Peyer's patch (tissue), 4 donors: ENCODE data around the gene LRP3.

Source experiments
- POLR2A ChIP-seq, 2 donors: fragments of 450-650 bp; IDR thresholded peaks; one replicate each; pipeline ENCODE4 v1.5.1; 2017; ENCODE audit warnings: antibody characterized with exemption in 2 of 2, mild to moderate bottlenecking in 2 of 2, moderate library complexity in 2 of 2
- TF ChIP-seq, protein P1 (sequence below), 6 experiments: fragments of 450-650 bp in 4 of 6; fragments of 200-600 bp in 2 of 6; sonication (generic) in 1 of 6; IDR thresholded peaks; one replicate each; pipeline ENCODE4 v1.5.1; 2017 to 2019; ENCODE audit warnings: antibody characterized with exemption in 6 of 6, mild to moderate bottlenecking in 3 of 6, moderate library complexity in 1 of 6

DNA sequence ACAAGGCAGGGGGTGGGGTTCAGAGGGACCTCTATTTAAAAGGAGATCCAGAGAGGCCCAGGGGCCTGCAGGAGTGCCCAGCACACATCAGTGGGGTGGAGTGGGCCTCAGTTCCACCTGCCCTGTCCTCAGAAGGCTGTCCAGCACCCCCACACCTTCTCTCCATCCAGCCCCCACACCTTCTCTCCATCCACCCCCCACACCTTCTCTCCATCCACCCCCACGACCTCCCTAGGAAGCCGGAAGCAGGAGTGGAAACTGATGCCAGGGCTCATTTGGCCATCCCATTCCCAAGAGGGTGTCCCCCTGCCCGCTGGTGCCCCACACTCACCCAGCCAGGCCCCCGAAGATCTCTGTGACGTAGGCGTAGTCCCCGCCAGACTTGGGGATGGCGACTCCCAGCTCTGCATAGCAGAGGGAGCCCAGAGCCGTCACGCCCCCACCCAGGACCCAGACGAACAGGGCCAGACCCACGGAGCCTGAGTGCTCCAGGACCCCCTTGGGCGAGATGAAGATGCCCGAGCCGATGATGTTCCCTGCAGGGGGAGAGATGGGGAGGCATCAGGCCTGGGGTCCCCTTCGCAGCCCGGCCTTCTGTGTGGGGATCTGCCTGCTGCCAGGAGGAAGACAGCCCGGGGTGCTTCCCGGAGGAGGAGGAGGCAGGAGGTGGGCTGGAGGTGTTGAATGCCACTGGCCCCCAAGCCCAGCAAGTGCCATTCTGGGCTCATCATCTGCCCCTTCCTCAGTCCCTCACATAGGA, 21.5 kb downstream of the LRP3 start:
- TF ChIP-seq, protein P1, sequence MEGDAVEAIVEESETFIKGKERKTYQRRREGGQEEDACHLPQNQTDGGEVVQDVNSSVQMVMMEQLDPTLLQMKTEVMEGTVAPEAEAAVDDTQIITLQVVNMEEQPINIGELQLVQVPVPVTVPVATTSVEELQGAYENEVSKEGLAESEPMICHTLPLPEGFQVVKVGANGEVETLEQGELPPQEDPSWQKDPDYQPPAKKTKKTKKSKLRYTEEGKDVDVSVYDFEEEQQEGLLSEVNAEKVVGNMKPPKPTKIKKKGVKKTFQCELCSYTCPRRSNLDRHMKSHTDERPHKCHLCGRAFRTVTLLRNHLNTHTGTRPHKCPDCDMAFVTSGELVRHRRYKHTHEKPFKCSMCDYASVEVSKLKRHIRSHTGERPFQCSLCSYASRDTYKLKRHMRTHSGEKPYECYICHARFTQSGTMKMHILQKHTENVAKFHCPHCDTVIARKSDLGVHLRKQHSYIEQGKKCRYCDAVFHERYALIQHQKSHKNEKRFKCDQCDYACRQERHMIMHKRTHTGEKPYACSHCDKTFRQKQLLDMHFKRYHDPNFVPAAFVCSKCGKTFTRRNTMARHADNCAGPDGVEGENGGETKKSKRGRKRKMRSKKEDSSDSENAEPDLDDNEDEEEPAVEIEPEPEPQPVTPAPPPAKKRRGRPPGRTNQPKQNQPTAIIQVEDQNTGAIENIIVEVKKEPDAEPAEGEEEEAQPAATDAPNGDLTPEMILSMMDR (IDR thresholded peaks at IDR 0.05), result no peak
- TF ChIP-seq POLR2A (IDR thresholded peaks at IDR 0.05), result no peak
